ENCODE data around the gene HS2ST1. TPM values are rescaled to one million over a fixed set of nuclear protein-coding genes. Genes with fewer than 3 reads are reported as not detected.

The HS2ST1 gene
- total and polyA plus RNA-seq, 2 donors (not counting 3 experiments of a cell fraction or from before 2014, with no cell fraction given), result 5.5 to 31.2 TPM

GRCh38 chr1:86924324-86924960, 10.0 kb downstream of the HS2ST1 start:
- peaks cover 38% of the 10 kb centered on the region for H3K79me2 ChIP-seq (ENCODE audit: control insufficient read depth, insufficient read depth, low read length)
- H2AFZ ChIP-seq (ENCODE audit: low read depth, low read length), result no peak overlapping the region
- no peak overlapping the region for H3K27ac ChIP-seq (ENCODE audit: insufficient read depth, low read depth, low read length)
- intact Hi-C loops (cut with micrococcal nuclease) (no loop called here), dilution Hi-C loops (cut with MboI; ENCODE audit: extremely low pct_ligation_motif_present, low sequenced_read_pairs) (no loop called here)
- no peaks in the 10 kb centered on the region for H3K4me1 ChIP-seq (ENCODE audit: control insufficient read depth, extremely low read depth, insufficient read depth, low read length)
- no peaks in the 10 kb centered on the region for H3K9me3 ChIP-seq (replicated peaks; ENCODE audit: control insufficient read depth, insufficient read depth, low read length)
- no peaks in the 10 kb centered on the region for H4K20me1 ChIP-seq (replicated peaks; ENCODE audit: control insufficient read depth, extremely low read depth, insufficient read depth, low read length)
- no peak for TF ChIP-seq MYC (IDR thresholded peaks at IDR 0.05; ENCODE audit: low read depth, low read length)
- TF ChIP-seq POLR2AphosphoS5 (IDR thresholded peaks at IDR 0.05; ENCODE audit: insufficient read depth, low read depth, low read length), result no peak
- TF ChIP-seq EZH2 (IDR thresholded peaks at IDR 0.05; ENCODE audit: borderline replicate concordance, low read depth, low read length, severe bottlenecking), result no peak
- TF ChIP-seq, protein P1, sequence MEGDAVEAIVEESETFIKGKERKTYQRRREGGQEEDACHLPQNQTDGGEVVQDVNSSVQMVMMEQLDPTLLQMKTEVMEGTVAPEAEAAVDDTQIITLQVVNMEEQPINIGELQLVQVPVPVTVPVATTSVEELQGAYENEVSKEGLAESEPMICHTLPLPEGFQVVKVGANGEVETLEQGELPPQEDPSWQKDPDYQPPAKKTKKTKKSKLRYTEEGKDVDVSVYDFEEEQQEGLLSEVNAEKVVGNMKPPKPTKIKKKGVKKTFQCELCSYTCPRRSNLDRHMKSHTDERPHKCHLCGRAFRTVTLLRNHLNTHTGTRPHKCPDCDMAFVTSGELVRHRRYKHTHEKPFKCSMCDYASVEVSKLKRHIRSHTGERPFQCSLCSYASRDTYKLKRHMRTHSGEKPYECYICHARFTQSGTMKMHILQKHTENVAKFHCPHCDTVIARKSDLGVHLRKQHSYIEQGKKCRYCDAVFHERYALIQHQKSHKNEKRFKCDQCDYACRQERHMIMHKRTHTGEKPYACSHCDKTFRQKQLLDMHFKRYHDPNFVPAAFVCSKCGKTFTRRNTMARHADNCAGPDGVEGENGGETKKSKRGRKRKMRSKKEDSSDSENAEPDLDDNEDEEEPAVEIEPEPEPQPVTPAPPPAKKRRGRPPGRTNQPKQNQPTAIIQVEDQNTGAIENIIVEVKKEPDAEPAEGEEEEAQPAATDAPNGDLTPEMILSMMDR (IDR thresholded peaks at IDR 0.05; ENCODE audit: extremely low read depth in 1 of 2, insufficient read depth in 1 of 2, low read depth in 1 of 2, low read length in 2 of 2), result no peak
- no peak for TF ChIP-seq JUN (IDR thresholded peaks at IDR 0.05; ENCODE audit: borderline replicate concordance, insufficient read depth, insufficient read length, low read depth)
- no peak for TF ChIP-seq MAX (IDR thresholded peaks at IDR 0.05; ENCODE audit: insufficient read depth, insufficient read length)
- no peak for TF ChIP-seq POLR2A (IDR thresholded peaks at IDR 0.05; ENCODE audit: low read depth, low read length)
- CTCF ChIA-PET, result interaction anchor here (0.7 kb wide), 1 partner anchor 9 kb away, joined by 4 read pairs; no protein-coding TSS in a partner anchor
- DNase-seq (ENCODE audit: low read depth, low spot score) (no peak), FAIRE-seq (no peak)
- H3K36me3 ChIP-seq (ENCODE audit: control insufficient read depth in 2 of 2, extremely low read depth in 1 of 2, insufficient read depth in 2 of 2, low read length in 2 of 2), result no peaks in the 10 kb centered on the region
- H3K9ac ChIP-seq (replicated peaks; ENCODE audit: extremely low read depth, insufficient read depth, low read length), result no peak overlapping the region
- no TSS peak for BruUV-seq (replicated peaks)
- POLR2A ChIA-PET, result no interaction called here
- H3K4me2 ChIP-seq (ENCODE audit: insufficient read depth, low read length), result no peak overlapping the region
- H3K27me3 ChIP-seq (ENCODE audit: control insufficient read depth in 2 of 2, insufficient read depth in 2 of 2, low read length in 2 of 2), result no peaks in the 10 kb centered on the region
- H3K4me3 ChIP-seq (replicated peaks in 1 of 3; ENCODE audit: insufficient read depth in 1 of 3, low read depth in 1 of 3, low read length in 3 of 3), result no peak overlapping the region
- H3K9me1 ChIP-seq (replicated peaks; ENCODE audit: control insufficient read depth, extremely low read depth, insufficient read depth, low read length), result no peaks in the 10 kb centered on the region
